Cardiac muscle cell (in vitro differentiated cells and primary cell): ENCODE data around the gene TMEM255B. TPM values are rescaled to one million over a fixed set of nuclear protein-coding genes. Genes with fewer than 3 reads are reported as not detected.
A peak's percentile ranks its signal among the peaks of the same experiment; 100 is the strongest.

Experiments used
- DNase-seq, 2 donors: peaks; one replicate each; pipeline versions ENCODE4 v3.0.0 to v3.0.0-alpha.2; 2010 to 2017; ENCODE audit warnings: low read depth in 1 of 2, low spot score in 1 of 2
- H3K27ac ChIP-seq: fragments of 200-600 bp; sonication (generic); 2 replicates; pipeline ENCODE4 v1.5.1; 2016
- H3K27me3 ChIP-seq: fragments of 200-600 bp; sonication (generic); 2 replicates; pipeline ENCODE4 v1.6.0; 2016; ENCODE audit warnings: control low read depth
- H3K36me3 ChIP-seq: fragments of 200-600 bp; sonication (generic); 2 replicates; pipeline ENCODE4 v1.5.1; 2016; ENCODE audit warnings: control low read depth
- H3K4me1 ChIP-seq: fragments of 200-600 bp; sonication (generic); 2 replicates; pipeline ENCODE4 v1.8.1; 2017; ENCODE audit warnings: low read depth, mild to moderate bottlenecking, mixed run types
- H3K4me3 ChIP-seq: fragments of 200-600 bp; sonication (generic); 2 replicates; pipeline ENCODE4 v1.5.1; 2016; ENCODE audit warnings: mild to moderate bottlenecking
- H3K9me3 ChIP-seq: fragments of 200-600 bp; sonication (generic); 2 replicates; pipeline ENCODE4 v1.5.1; 2017; ENCODE audit warnings: low read depth, mild to moderate bottlenecking, control low read depth
- CTCF ChIP-seq: IDR thresholded peaks from 2 replicates; pipeline ENCODE4 v1.5.1; 2012; ENCODE audit warnings: low read depth, mild to moderate bottlenecking, low read length
- polyA plus RNA-seq: library from polyadenylated mRNA; unstranded; fragments of >200 nt; fragmentation: Nextera tagmentation; extraction: Ambion mirVana; gene quantifications from 2 replicates; pipeline ENCODE4 v1.2.1, GENCODE V29; 2016
- total RNA-seq: library from RNA; depleted of rRNA; stranded (reverse); fragments of >200 nt; gene quantifications from 2 replicates; pipeline ENCODE4 v1.2.3, GENCODE V29; 2016

Gene TMEM255B
- total and polyA plus RNA-seq, 2 experiments from 2014 or later = 0.17 TPM; not detected in 1

DNA sequence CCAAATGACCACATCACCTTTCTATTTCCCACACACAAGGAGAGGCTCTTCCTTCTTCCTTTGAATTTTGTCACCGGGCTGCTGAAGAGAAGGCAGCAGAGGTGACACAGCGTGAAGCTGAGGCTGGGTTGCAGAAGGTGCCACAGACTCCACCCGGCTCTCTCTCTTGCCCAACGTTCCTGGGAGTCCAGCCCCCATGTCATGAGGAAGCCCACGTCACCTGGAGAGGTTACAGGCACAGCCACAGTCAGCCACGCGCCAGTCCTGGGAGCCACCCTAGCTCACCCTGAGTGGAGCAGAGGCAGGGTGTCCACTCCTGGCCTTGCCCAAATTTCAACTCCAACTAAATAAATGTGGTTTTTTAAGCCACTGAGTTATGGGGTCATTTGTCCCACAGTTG, 4.8 kb upstream of the TMEM255B start:
- Histone ChIP-seq H3K4me3 (no peak overlapping the region), H3K27ac (no peak overlapping the region), H3K4me1 (no peaks in the 10 kb centered on the region), H3K36me3 (no peaks in the 10 kb centered on the region), H3K9me3 (no peaks in the 10 kb centered on the region), H3K27me3 (peaks cover 12% of the 10 kb centered on the region)
- no peak for DNase-seq
- TF ChIP-seq CTCF = no peak

DNA sequence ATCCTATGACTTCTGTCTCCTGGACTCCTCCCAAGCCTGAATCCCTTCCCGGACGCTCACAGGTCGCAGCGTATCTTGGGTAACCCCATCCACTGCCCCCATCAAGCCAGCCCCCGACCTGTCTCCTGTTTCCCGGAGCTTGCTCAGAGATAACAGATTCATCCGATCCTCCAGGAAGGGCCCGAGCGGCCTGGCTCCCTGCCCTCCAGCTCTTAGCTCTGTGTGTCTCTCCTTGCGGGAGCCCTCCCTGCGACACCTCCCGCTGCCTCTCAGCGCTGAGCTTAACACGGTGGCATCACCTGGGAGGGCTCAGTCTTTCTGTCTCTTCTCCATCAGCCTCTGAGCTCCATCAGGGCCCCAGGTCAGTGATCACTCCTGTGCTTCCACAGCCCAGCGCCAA, 4.3 kb upstream of the TMEM255B start:
- Histone ChIP-seq H3K4me1 (peaks cover 4% of the 10 kb centered on the region), H3K4me3 (no peak overlapping the region), H3K27ac (no peak overlapping the region), H3K9me3 (no peaks in the 10 kb centered on the region), H3K36me3 (no peaks in the 10 kb centered on the region), H3K27me3 (peaks cover 17% of the 10 kb centered on the region)
- no peak for DNase-seq
- no peak for TF ChIP-seq CTCF

GRCh38 chr13:113756441-113757097, 2.5 kb upstream of the TMEM255B start:
- no peak overlapping the region for H3K27ac ChIP-seq
- H3K9me3 ChIP-seq = no peaks in the 10 kb centered on the region
- no peak overlapping the region for H3K4me3 ChIP-seq
- H3K36me3 ChIP-seq = no peaks in the 10 kb centered on the region
- TF ChIP-seq CTCF = no peak
- DNase-seq = peak in 1 of 2 donors; percentile 8
- peaks cover 36% of the 10 kb centered on the region for H3K27me3 ChIP-seq
- H3K4me1 ChIP-seq = peaks cover 6% of the 10 kb centered on the region

DNA sequence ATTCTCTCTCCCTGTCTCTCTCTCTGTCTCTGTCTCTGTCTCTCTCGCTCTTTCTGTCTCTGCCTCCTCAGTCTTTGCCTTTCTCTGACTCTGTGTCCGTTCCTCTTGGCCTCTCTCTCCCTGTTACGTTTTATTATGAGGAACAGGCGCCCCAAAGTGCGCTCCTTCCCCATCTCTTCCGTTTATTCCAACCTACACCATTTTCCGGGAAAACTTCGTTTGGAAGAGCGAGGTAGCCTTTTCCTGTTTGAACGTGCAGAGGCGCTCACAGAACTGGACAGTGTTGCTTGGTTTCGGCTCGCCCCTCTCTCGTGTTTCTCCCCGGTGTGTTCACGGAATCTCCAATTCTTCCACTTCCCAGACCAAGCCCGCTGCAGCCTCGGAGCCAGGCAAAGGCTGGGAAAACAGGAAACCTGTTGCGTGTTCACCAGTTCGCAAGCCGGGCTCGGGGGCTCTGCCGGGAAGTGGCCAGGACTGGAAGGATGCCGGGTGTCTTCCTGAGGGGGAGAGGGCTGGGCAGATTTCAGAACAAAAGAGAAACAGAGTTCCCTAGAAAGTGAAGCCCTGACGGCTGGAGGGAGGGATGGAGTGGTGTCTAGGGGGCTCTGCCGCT, 605 bp downstream of the TMEM255B start:
- no peaks in the 10 kb centered on the region for H3K36me3 ChIP-seq
- no peaks in the 10 kb centered on the region for H3K9me3 ChIP-seq
- H3K27ac ChIP-seq = no peak overlapping the region
- H3K27me3 ChIP-seq = peaks cover 62% of the 10 kb centered on the region
- TF ChIP-seq CTCF = no peak
- peak overlapping the region; percentile 45 for H3K4me3 ChIP-seq
- H3K4me1 ChIP-seq = peaks cover 6% of the 10 kb centered on the region
- DNase-seq = peak; percentile 13 to 23

GRCh38 chr13:113761136-113761535, 2.1 kb downstream of the TMEM255B start:
- H3K36me3 ChIP-seq = no peaks in the 10 kb centered on the region
- no peaks in the 10 kb centered on the region for H3K9me3 ChIP-seq
- H3K4me1 ChIP-seq = peaks cover 6% of the 10 kb centered on the region
- no peak for TF ChIP-seq CTCF
- H3K27me3 ChIP-seq = peaks cover 62% of the 10 kb centered on the region
- no peak overlapping the region for H3K4me3 ChIP-seq
- no peak overlapping the region for H3K27ac ChIP-seq
- DNase-seq = no peak
